GM21381 (cell line): ENCODE measurements around the gene TGIF1.

ENCODE experiments used
- ATAC-seq: cut with Tn5 transposase; IDR thresholded peaks from one replicate; pipeline ENCODE4 v1.9.1; 2021; ENCODE audit warnings: mild to moderate bottlenecking, moderate library complexity; ENCODE audit not compliant: unreplicated experiment

The TGIF1 gene

GRCh38 chr18:3480827-3481573 lies 31.0 kb downstream of the TGIF1 start:
- ATAC-seq = no peak

- no peak for ATAC-seq
These were observed 31.8 kb downstream of the TGIF1 start for GRCh38 chr18:3481696-3482210.

- no peak for ATAC-seq
These were observed 32.3 kb downstream of the TGIF1 start for GRCh38 chr18:3482258-3482657.

- ATAC-seq = no peak
These were observed 35.5 kb downstream of the TGIF1 start for GRCh38 chr18:3485153-3486149.

- no peak for ATAC-seq
These were observed 36.5 kb downstream of the TGIF1 start for GRCh38 chr18:3486512-3486911.

GRCh38 chr18:3489462-3489861 lies 39.5 kb downstream of the TGIF1 start:
- ATAC-seq = no peak

- ATAC-seq = no peak
These were observed 42.1 kb downstream of the TGIF1 start for GRCh38 chr18:3491981-3492555.

- ATAC-seq = no peak
These were observed 42.7 kb downstream of the TGIF1 start for GRCh38 chr18:3492721-3493120.

- ATAC-seq = no peak
These were observed 43.7 kb downstream of the TGIF1 start for GRCh38 chr18:3493501-3494244.

- no peak for ATAC-seq
These were observed 44.2 kb downstream of the TGIF1 start for GRCh38 chr18:3494245-3494526.

- ATAC-seq = no peak
These were observed 44.6 kb downstream of the TGIF1 start for GRCh38 chr18:3494569-3494968.

- ATAC-seq = no peak
These were observed 45.9 kb downstream of the TGIF1 start for GRCh38 chr18:3495691-3496430.

GRCh38 chr18:3498698-3499471 lies 48.9 kb downstream of the TGIF1 start:
- ATAC-seq = no peak

- no peak for ATAC-seq
These were observed 49.5 kb downstream of the TGIF1 start for GRCh38 chr18:3499501-3499900.

- no peak for ATAC-seq
These were observed 50.0 kb downstream of the TGIF1 start for GRCh38 chr18:3500016-3500415.

GRCh38 chr18:3502650-3503049 lies 52.7 kb downstream of the TGIF1 start:
- ATAC-seq = no peak

- no peak for ATAC-seq
These were observed 54.7 kb downstream of the TGIF1 start for GRCh38 chr18:3504637-3505036.

GRCh38 chr18:3508576-3509549 lies 58.9 kb downstream of the TGIF1 start:
- ATAC-seq = no peak
